Midbrain (tissue), 1 donor: ENCODE measurements around the gene OLFML3.
A peak's percentile ranks its signal among the peaks of the same experiment; 100 is the strongest.
"Not testable (repeated sequence)": the region's sequence is repeated elsewhere in the genome, so short reads cannot be mapped to it uniquely, and the experiment has no call there.

Experiments used
- DNase-seq: peaks from one replicate; lab custom pipeline; 2025; lab: John Stamatoyannopoulos, UW

Gene OLFML3

GRCh38 chr1:113978863-113979702, at the start of gene OLFML3:
TSS of gene OLFML3 (plus strand) at chr1:113979474. CDS start at chr1:113979517, 43 bp downstream.
- DNase-seq, result peak; percentile 85

GRCh38 chr1:113929750-113930498, 49.4 kb upstream of the OLFML3 start:
- DNase-seq, result peak; percentile 46

DNA sequence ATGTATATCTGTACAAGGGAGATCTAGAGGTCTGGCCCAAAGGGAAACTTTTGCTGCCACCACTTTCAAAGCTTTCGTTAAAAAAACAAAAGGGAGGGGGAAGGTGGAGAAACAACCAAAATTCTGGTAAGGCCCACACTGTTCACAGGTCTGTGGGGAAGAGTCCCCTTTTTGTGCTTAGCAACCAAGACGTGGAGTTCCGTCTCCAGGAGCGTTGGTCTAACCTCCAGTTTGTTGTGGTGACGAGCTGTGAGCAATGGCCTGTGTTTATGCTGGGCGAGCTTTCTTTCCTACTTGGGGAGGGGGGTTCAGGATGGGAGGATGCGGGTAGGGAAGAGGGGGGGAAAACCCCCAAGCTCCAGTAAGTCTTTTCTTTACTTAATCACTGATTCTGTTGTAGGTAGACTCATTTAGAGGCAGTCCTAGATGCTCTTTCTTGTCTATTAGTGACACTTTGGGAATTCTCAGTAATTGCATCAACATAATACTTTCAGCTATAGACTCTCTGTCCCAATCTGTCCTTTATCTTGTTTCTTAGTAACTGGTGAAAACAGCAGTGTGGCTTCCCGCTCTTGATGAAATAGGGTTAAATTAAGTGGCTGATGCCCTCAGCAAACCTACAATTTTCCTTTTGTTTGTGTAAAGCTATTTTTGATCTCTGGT, 48.6 kb upstream of the OLFML3 start:
- no peak for DNase-seq

DNA sequence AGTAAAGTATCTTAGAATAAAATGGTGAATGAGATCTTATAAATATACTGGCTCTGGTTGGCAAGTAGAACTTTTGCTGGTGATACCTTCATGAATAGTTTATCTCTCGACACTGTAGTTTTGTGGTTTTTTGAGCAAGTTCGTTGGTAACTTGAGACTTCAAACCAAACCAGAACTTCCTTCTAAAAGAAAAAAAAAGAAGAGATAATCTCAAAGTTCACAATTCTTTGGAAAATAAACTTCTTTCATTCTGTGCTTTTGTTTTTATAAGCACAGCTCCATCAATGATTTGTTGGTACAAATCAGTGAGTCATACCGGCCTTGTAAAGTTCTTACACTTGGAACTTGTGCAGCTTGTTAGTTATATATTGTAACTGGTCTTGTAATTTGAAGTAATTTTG, 47.8 kb upstream of the OLFML3 start:
- no peak for DNase-seq

DNA sequence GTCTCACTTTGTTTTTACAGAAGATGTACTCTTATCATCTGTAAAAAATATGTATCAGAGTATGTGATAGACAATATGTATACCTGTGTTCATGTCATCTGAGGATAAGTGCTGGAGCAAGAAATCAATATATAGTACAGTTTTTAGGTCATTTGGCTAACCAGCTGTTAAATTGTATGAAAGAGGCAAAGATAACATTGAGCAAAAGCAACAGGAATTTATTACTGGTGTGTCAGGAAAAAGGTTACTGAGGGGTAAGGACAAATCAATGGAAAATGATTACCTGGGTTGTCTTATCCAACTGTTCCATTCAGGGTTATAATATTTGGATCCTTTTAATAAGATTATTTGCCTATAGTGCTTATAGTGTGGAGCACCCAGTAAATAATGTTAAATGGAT, 45.3 kb upstream of the OLFML3 start:
- DNase-seq, result no peak

- DNase-seq, result no peak
Observed at GRCh38 chr1:113934511-113935055, 44.7 kb upstream of the OLFML3 start.

- DNase-seq, result no peak
Observed at GRCh38 chr1:113935176-113935575, 44.1 kb upstream of the OLFML3 start.

DNA sequence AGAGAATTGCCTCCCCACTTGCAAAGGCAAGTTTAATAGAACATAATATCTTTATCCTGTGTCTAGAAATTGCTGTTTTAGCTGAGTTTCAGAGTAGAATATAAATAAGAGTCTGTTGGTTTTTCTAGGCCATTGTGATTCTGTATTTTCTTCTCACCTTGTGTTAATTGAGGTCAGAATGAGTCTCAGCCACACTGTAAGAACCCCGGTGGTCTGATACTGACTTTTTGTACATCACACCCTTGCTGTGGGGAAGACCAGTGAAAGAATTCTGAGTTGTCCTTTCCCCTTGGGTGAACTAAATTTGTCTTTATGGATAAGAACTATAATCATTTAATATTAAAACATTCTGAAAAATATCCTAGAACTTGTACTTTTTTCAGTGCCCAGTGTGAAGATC, 43.3 kb upstream of the OLFML3 start:
- DNase-seq, result no peak

- DNase-seq, result no peak
Observed at GRCh38 chr1:113937146-113937545, 42.1 kb upstream of the OLFML3 start.

DNA sequence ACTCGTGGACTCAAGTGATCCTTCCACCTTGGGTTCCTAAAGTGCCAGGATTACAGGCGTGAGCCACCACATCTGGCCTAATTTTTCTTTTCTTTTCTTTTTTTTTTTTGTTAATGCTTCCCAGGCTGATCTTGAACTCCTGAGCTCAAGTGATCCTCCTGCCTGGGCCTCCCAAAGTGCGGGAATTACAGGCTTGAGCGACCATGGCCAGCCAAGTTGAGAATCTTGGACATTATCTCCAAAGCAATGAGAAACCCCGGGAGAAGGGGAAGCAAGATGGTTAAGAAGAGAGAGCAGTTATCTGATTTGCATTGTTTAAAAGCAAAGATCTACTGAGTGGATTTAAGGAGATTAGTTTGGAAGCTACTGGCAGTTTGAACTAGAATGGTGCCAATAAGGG, 41.1 kb upstream of the OLFML3 start:
- DNase-seq, result no peak

DNA sequence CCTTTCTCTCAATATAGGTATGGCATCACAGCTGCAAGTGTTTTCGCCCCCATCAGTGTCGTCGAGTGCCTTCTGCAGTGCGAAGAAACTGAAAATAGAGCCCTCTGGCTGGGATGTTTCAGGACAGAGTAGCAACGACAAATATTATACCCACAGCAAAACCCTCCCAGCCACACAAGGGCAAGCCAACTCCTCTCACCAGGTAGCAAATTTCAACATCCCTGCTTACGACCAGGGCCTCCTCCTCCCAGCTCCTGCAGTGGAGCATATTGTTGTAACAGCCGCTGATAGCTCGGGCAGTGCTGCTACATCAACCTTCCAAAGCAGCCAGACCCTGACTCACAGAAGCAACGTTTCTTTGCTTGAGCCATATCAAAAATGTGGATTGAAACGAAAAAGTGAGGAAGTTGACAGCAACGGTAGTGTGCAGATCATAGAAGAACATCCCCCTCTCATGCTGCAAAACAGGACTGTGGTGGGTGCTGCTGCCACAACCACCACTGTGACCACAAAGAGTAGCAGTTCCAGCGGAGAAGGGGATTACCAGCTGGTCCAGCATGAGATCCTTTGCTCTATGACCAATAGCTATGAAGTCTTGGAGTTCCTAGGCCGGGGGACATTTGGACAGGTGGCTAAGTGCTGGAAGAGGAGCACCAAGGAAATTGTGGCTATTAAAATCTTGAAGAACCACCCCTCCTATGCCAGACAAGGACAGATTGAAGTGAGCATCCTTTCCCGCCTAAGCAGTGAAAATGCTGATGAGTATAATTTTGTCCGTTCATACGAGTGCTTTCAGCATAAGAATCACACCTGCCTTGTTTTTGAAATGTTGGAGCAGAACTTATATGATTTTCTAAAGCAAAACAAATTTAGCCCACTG, 38.7 kb upstream of the OLFML3 start:
- no peak for DNase-seq

GRCh38 chr1:113941245-113941559, 38.1 kb upstream of the OLFML3 start:
- DNase-seq, result no peak

GRCh38 chr1:113942527-113942926, 36.7 kb upstream of the OLFML3 start:
- no peak for DNase-seq

DNA sequence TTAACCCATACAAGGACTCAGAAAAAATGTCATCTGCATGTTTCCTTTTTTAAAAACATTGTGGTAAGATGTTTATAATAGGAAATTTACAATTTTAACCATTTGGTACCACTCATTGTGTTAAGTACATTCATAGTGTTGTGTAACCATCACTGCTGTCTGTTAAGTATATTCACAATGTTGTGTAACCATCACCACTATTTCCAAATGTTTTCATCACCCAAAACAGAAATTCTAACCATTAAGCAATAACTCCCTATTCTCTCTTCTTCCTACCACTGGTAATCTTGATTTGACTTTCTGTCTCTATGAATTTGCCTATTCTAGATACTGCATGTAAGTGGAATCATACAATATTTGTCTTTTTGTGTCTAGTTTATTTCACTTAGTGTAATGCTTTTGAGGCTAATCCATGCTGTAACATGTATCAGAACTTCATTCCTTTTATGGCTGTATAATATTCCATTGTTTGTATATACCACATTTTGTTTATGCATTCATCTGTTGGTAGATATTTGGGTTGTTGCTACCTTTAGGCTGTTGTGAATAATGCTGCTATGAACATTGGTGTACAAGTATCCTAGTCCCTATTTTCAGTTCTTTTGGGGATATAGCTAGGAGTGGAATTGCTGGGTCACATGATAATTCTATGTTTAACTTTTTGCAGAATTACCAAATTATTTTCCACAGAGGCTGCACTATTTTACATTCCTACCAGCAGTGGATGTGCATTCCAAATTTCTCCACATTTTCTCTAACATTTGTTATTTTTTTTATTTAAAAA, 36.1 kb upstream of the OLFML3 start:
- no peak for DNase-seq

- no peak for DNase-seq
Observed at GRCh38 chr1:113945329-113945728, 33.9 kb upstream of the OLFML3 start.

DNA sequence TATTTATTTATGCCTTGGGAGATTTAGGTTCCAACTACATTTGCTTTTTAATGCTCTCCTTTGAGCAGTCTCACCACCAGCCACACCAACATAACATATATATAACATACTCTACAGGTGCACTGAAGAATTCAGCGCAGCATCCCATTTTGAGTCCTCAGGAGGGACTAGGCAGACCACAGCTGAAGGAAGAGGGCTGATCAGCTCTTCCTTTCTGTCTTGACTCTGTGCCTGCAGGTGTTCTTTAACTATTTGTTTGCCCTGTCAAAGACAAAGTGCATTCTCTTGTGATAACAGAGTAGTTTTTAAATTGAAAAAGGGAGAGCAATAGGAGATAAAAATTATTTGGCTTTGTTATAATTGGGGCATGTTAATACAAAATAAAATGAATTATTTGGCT, 33.2 kb upstream of the OLFML3 start:
- DNase-seq, result no peak

GRCh38 chr1:113946678-113947387, 32.4 kb upstream of the OLFML3 start:
- DNase-seq, result peak; percentile 14

GRCh38 chr1:113947388-113948107, 31.7 kb upstream of the OLFML3 start:
- DNase-seq, result no peak

DNA sequence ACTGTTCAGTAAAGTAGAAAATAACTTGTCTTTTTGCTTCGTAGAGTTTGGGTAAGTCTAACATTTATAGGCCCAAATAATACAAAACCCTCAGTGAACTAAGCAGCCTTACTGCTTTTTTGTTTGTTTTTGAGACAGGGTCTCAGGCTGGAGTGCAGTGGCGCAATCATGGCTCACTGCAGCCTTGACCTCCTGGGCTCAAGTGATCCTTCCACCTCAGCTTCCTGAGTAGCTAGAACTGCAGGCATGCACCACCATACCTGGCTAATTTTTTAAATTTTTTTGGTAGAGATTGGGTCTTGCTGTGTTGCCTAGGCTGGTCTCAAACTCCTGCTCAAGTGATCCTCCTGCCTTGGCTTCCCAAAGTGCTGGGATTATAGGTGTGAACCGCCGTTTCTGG, 31.1 kb upstream of the OLFML3 start:
- DNase-seq, result not testable (repeated sequence)
